Stimulated activated naive CD8-positive, alpha-beta T cell treated with anti-CD3 and anti-CD28 coated beads, Interleukin-15, amount 100 ng/mL, for 72 hours (primary cell): ENCODE data around the gene KRTAP12-1.
"Not testable (repeated sequence)": the region's sequence is repeated elsewhere in the genome, so short reads cannot be mapped to it uniquely, and the experiment has no call there.

Experiments
- ATAC-seq: fragments of 150-1000 bp; cut with Tn5 transposase; 2 replicates; pipeline ENCODE4 v1.10.0; 2021; ENCODE audit warnings: mild to moderate bottlenecking, moderate library complexity
- DNase-seq, 2 donors: peaks; one replicate each; pipeline ENCODE4 v3.0.0; 2021 to 2022
- H3K27ac Mint-ChIP-seq, 2 donors: one replicate each; pipeline ENCODE4 v1.8.0; 2022; ENCODE audit warnings: mild to moderate bottlenecking in 2 of 2, mixed read lengths in 2 of 2, moderate library complexity in 2 of 2
- H3K27me3 Mint-ChIP-seq: one replicate; pipeline ENCODE4 v1.8.0; 2022; ENCODE audit warnings: mixed read lengths
- H3K4me1 Mint-ChIP-seq: one replicate; pipeline ENCODE4 v1.8.0; 2022; ENCODE audit warnings: mild to moderate bottlenecking, mixed read lengths
- H3K4me3 Mint-ChIP-seq, 2 donors: one replicate each; pipeline ENCODE4 v1.8.0; 2022; ENCODE audit warnings: mild to moderate bottlenecking in 2 of 2, mixed read lengths in 2 of 2, moderate library complexity in 1 of 2
- H3K9me3 Mint-ChIP-seq, 2 donors: one replicate each; pipeline ENCODE4 v1.8.0; 2022; ENCODE audit warnings: mixed read lengths in 2 of 2

The KRTAP12-1 gene

GRCh38 chr21:44695641-44696040, 13.7 kb upstream of the KRTAP12-1 start:
- Mint-ChIP-seq H3K27me3 (peaks cover 55% of the 10 kb centered on the region), H3K27ac (peak overlapping the region in 1 of 2 donors; percentile 47), H3K9me3 (peaks cover 20% of the 10 kb centered on the region in 2 donors), H3K4me1 (peaks cover 42% of the 10 kb centered on the region), H3K4me3 (no peak overlapping the region)
- no peak for DNase-seq
- no peak for ATAC-seq

- peak overlapping the region in 1 of 2 donors; percentile 21 for H3K27ac Mint-ChIP-seq
- H3K4me1 Mint-ChIP-seq = peaks cover 42% of the 10 kb centered on the region
- peak overlapping the region in 1 of 2 donors; percentile 17 for H3K4me3 Mint-ChIP-seq
- peaks cover 50% of the 10 kb centered on the region for H3K27me3 Mint-ChIP-seq
- peaks cover 20% of the 10 kb centered on the region in 2 donors for H3K9me3 Mint-ChIP-seq
- ATAC-seq (no peak), DNase-seq (no peak)
Measured at GRCh38 chr21:44695184-44695583, 13.2 kb upstream of the KRTAP12-1 start.

GRCh38 chr21:44694776-44695175, 12.8 kb upstream of the KRTAP12-1 start:
- DNase-seq = no peak
- H3K27ac Mint-ChIP-seq = no peak overlapping the region
- peaks cover 46% of the 10 kb centered on the region for H3K27me3 Mint-ChIP-seq
- peaks cover 42% of the 10 kb centered on the region for H3K4me1 Mint-ChIP-seq
- no peak overlapping the region for H3K4me3 Mint-ChIP-seq
- no peak for ATAC-seq
- H3K9me3 Mint-ChIP-seq = peaks cover 20% of the 10 kb centered on the region in 2 donors

GRCh38 chr21:44692798-44693512, 11.0 kb upstream of the KRTAP12-1 start:
- Mint-ChIP-seq H3K27me3 (peaks cover 28% of the 10 kb centered on the region), H3K4me1 (peaks cover 31% of the 10 kb centered on the region), H3K9me3 (peaks cover 20% of the 10 kb centered on the region in 2 donors), H3K27ac (no peak overlapping the region), H3K4me3 (no peak overlapping the region)
- DNase-seq (no peak), ATAC-seq (no peak)

GRCh38 chr21:44691686-44692085, 9.7 kb upstream of the KRTAP12-1 start:
- Mint-ChIP-seq H3K4me3 (no peak overlapping the region), H3K27ac (no peak overlapping the region), H3K27me3 (peaks cover 15% of the 10 kb centered on the region), H3K9me3 (peaks cover 20% of the 10 kb centered on the region in 2 donors), H3K4me1 (peaks cover 26% of the 10 kb centered on the region)
- no peak for DNase-seq
- no peak for ATAC-seq

GRCh38 chr21:44689740-44690139, 7.8 kb upstream of the KRTAP12-1 start:
- H3K27ac Mint-ChIP-seq, DNase-seq, H3K4me3 Mint-ChIP-seq, H3K27me3 Mint-ChIP-seq, ATAC-seq: not testable (repeated sequence)
- H3K4me1 Mint-ChIP-seq = peaks cover 32% of the 10 kb centered on the region
- H3K9me3 Mint-ChIP-seq = peaks cover 20% of the 10 kb centered on the region in 2 donors

- no peak for DNase-seq
- no peaks in the 10 kb centered on the region for H3K27me3 Mint-ChIP-seq
- H3K27ac Mint-ChIP-seq = peak overlapping the region in 1 of 2 donors; percentile 37
- peaks cover 31% of the 10 kb centered on the region for H3K4me1 Mint-ChIP-seq
- no peak for ATAC-seq
- peaks cover 3 to 5% of the 10 kb centered on the region in 2 donors for H3K9me3 Mint-ChIP-seq
- H3K4me3 Mint-ChIP-seq = no peak overlapping the region
Measured at GRCh38 chr21:44687671-44688070, 5.7 kb upstream of the KRTAP12-1 start.

GRCh38 chr21:44686843-44687561, 5.0 kb upstream of the KRTAP12-1 start:
- no peaks in the 10 kb centered on the region for H3K9me3 Mint-ChIP-seq
- peaks cover 30% of the 10 kb centered on the region for H3K4me1 Mint-ChIP-seq
- peak overlapping the region; percentile 37 to 69 for H3K27ac Mint-ChIP-seq
- ATAC-seq = no peak
- no peaks in the 10 kb centered on the region for H3K27me3 Mint-ChIP-seq
- H3K4me3 Mint-ChIP-seq = no peak overlapping the region
- no peak for DNase-seq

GRCh38 chr21:44686000-44686781, 4.2 kb upstream of the KRTAP12-1 start:
- peak overlapping the region in 1 of 2 donors; percentile 67 for H3K27ac Mint-ChIP-seq
- peak overlapping the region in 1 of 2 donors; percentile 49 for H3K4me3 Mint-ChIP-seq
- H3K9me3 Mint-ChIP-seq = no peaks in the 10 kb centered on the region
- H3K27me3 Mint-ChIP-seq = no peaks in the 10 kb centered on the region
- peaks cover 22% of the 10 kb centered on the region for H3K4me1 Mint-ChIP-seq
- ATAC-seq = peak; percentile 57
- DNase-seq = no peak

GRCh38 chr21:44685050-44685449, 3.1 kb upstream of the KRTAP12-1 start:
- not testable (repeated sequence) for ATAC-seq, H3K9me3 Mint-ChIP-seq, DNase-seq, H3K4me3 Mint-ChIP-seq, H3K27ac Mint-ChIP-seq, H3K27me3 Mint-ChIP-seq
- H3K4me1 Mint-ChIP-seq = peaks cover 17% of the 10 kb centered on the region

- no peak overlapping the region for H3K4me3 Mint-ChIP-seq
Measured at GRCh38 chr21:44684483-44684882, 2.5 kb upstream of the KRTAP12-1 start.

GRCh38 chr21:44684077-44684476, 2.1 kb upstream of the KRTAP12-1 start:
- ATAC-seq = no peak
- H3K4me1 Mint-ChIP-seq = peaks cover 17% of the 10 kb centered on the region
- H3K9me3 Mint-ChIP-seq = no peaks in the 10 kb centered on the region
- no peak for DNase-seq
- no peaks in the 10 kb centered on the region for H3K27me3 Mint-ChIP-seq
- no peak overlapping the region for H3K27ac Mint-ChIP-seq
- H3K4me3 Mint-ChIP-seq = no peak overlapping the region

More at GRCh38 chr21:44684483-44684882, 2.5 kb upstream of the KRTAP12-1 start:
- Mint-ChIP-seq H3K4me1 (peaks cover 17% of the 10 kb centered on the region), H3K27me3 (no peaks in the 10 kb centered on the region), H3K27ac (no peak overlapping the region), H3K9me3 (no peaks in the 10 kb centered on the region)
- ATAC-seq (no peak), DNase-seq (no peak)

GRCh38 chr21:44682580-44683151, 703 bp upstream of the KRTAP12-1 start:
- no peak overlapping the region for H3K27ac Mint-ChIP-seq
- H3K4me3 Mint-ChIP-seq = no peak overlapping the region

GRCh38 chr21:44681152-44681551, 811 bp downstream of the KRTAP12-1 start:
- H3K4me1 Mint-ChIP-seq = peaks cover 8% of the 10 kb centered on the region
- ATAC-seq = no peak
- H3K4me3 Mint-ChIP-seq = no peak overlapping the region
- H3K27me3 Mint-ChIP-seq = no peaks in the 10 kb centered on the region
- H3K27ac Mint-ChIP-seq = peak overlapping the region in 1 of 2 donors; percentile 10
- peaks cover 0 to under 1% of the 10 kb centered on the region in 2 donors for H3K9me3 Mint-ChIP-seq
- DNase-seq = no peak

More at GRCh38 chr21:44682580-44683151, 703 bp upstream of the KRTAP12-1 start:
- H3K4me1 Mint-ChIP-seq = peaks cover 17% of the 10 kb centered on the region
- H3K9me3 Mint-ChIP-seq = no peaks in the 10 kb centered on the region
- DNase-seq (no peak), ATAC-seq (no peak)
- no peaks in the 10 kb centered on the region for H3K27me3 Mint-ChIP-seq

- Mint-ChIP-seq H3K27me3 (no peaks in the 10 kb centered on the region), H3K4me1 (no peaks in the 10 kb centered on the region), H3K27ac (no peak overlapping the region), H3K4me3 (no peak overlapping the region), H3K9me3 (peaks cover 16 to 18% of the 10 kb centered on the region in 2 donors)
- DNase-seq (no peak), ATAC-seq (no peak)
Measured at GRCh38 chr21:44677881-44678280, 4.1 kb downstream of the KRTAP12-1 start.
